HG02678 (cell line): Measurements from ENCODE around the gene TEAD1.

Experiments used
- ATAC-seq: cut with Tn5 transposase; IDR thresholded peaks from one replicate; pipeline ENCODE4 v1.9.1; 2021; ENCODE audit warnings: mild to moderate bottlenecking, moderate library complexity; ENCODE audit not compliant: unreplicated experiment

The TEAD1 gene

DNA sequence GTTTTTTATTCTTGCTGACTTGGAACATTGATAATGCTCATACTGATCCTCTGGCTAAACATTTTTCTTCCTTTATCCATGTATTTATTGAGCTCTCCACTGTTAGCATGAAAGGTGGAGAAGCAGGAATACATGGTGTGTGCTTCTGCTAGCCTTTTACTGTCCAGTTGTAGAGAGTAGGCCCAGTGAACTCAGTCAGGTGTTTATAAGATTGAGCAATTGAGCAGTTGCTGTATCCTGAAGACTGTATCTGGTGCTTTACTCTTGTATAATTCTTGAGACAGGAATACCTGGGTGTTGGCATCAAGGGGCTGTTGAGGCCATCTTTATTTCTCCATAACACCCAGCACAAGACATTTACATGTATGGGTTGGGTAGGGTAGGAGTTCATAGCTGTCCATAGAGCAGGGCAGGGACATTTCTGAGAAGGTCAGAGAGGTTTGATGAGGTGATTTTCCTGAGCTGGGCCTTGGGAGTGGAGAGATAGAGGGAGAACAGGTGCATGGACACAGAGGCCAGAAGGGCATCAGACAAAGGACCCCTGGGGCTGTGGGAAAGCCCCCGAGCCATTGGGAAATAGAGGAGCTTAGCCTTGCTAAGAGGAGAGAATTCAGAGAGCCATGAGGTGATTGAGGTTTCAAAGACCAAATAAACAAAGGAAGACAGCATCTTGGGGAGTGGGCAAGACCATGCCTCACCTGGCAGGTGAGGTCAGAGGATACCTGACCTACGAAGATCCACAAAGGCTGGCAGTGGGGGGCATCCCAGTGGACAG, 155.5 kb downstream of the TEAD1 start:
- no peak for ATAC-seq

DNA sequence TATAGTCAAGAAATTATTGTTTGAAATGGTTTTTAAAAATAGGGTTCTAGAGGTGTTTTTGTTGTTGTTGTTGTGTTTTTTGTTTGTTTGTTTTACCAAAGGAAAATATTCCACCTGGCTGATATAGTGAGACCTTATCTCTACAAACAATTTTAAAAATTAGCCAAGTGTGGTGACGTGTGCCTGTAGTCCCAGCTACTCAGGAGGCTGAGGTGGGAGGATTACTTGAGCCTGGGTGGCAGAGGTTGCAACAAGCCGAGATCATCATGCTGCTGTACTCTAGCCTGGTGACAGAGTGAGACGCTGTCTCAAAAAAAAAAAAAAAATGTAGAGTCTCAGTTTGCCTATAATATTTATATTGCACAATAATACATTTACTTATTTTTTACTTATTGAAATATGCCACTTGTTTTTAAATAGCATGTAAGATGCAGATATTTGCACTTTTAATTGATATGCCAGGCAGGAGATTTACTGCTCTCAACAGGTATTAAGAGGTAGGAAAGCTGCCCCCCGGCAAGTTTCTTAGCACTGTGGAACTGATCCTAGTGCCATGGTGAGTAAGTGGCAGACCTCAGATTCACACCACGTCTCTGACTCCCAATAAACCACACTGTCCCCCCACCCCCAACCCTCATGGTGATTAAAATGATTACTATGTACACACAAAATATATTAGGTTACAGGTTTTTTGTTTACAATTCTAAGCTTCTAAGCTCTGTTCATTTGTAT, 157.4 kb downstream of the TEAD1 start:
- ATAC-seq: no peak

DNA sequence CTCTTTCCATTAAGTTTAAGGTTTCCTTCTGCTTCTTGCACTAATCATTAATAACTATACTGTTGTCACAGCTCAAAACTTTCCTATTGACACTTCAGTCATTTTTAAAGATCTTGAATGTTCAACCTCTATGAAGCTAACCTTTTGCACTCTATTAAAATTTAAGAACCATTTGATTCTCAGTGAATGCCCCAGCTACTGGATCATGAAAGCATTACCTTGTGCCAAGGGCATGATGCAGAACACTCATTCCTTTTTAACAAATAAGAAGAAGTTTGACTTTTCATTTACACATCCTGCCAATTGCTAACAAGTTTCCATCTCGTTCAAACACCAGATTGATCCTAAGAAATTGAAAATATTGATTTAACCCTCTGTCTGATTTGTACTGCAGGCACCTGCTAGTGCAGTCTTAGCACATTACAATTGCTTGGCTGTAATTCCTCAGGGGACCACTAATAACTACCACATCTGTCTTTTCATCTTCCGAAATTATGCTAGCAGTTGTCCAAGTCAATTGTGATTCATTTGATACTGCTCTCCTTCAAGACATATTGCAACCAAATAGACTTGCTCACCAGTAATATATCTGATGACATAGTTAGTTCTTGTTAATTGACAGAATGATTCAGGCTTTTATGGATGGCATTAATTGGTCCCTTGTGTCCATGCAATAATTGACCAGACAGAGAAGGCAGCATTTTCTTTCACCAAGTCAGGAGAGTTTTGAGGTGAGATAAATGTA, 158.4 kb downstream of the TEAD1 start:
- no peak for ATAC-seq

- ATAC-seq: no peak
Observed at GRCh38 chr11:12834166-12834565, 159.9 kb downstream of the TEAD1 start.

- ATAC-seq: no peak
Observed at GRCh38 chr11:12834630-12835029, 160.4 kb downstream of the TEAD1 start.

DNA sequence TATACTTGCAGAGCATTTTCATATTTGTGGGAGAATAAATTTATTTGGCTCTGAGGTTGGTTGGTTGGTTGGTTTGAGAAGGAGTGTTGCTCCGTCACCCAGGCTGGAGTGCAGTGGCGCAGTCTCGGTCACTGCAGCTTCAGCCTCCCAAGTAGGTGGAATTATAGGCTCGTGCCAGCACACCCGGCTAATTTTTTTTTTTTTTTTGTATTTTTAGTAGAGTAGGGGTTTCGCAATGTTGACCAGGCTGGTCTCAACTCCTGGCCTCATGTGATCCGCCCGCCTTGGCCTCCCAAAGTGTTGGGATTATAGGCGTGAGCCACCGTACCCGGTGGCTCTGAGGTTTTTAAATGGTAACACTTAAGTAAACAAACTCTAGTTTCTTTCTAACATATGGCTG, 161.1 kb downstream of the TEAD1 start:
- ATAC-seq: no peak

- ATAC-seq: no peak
Observed at GRCh38 chr11:12838463-12839123, 164.4 kb downstream of the TEAD1 start.

- no peak for ATAC-seq
Observed at GRCh38 chr11:12840871-12841660, 166.8 kb downstream of the TEAD1 start.

DNA sequence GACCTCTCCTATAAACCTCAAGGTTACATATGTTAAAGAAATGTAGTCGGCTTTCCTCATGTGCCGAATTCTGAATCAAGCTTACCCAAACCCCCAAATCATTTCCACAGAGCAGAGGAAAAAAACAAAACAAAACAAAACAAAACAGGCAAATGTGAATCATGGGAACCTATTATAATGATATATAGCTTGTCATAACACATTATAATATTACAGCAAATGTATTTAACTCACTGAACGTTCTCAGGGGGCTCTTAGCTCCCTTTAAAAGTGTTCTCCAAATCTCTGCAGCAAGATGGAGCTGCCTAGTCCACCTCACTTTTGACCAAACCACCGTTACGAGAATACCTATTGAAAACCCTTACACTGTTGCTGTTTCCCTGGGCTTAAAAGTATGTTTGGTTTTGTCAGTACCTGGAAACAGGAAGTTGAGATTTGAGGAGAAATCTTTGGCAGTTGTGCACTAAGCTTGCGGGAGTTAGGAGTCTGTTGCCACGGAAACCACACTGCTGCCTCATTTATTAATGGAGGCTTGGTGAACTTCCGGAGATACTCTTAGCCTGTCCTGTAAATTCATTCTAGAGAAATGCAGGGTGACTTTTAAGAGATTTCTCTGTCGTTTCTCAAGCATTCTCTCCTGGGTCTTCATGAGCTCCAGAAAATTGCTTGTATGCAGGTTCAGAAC, 167.9 kb downstream of the TEAD1 start:
- ATAC-seq: no peak

DNA sequence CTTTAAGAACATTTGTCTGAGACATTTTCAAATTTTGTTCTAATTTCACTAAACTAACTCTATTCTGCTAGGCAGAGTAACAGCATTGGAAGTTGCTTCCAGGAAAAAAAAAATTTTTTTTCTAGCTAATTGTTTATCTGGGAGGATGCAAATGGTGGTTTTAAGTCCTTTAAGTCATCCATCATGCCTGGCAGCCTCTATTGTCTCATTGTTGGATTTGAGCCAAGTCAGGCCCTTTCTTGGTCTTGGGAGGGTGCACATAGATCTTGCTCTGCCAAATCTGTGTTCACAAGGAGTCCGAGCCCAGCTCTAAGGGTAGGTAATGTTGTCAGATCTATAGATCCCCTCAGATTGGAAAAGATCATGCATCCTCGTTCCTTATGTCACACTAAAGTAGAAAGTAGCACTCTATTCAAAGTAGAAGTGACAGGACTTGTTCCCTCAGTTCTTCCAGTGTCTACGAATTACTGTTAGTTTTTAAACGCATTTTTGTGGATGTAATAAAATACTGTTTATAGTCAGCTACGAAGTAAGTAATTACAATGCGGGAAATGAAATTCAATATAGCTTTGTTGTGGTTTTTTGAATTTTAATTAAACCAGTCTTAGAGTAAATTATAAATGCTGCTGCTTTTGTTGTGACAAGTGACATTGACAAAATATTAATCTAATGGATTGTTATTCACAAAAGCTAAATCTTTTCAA, 168.9 kb downstream of the TEAD1 start:
- no peak for ATAC-seq

- ATAC-seq: no peak
Observed at GRCh38 chr11:12845163-12845562, 170.9 kb downstream of the TEAD1 start.

DNA sequence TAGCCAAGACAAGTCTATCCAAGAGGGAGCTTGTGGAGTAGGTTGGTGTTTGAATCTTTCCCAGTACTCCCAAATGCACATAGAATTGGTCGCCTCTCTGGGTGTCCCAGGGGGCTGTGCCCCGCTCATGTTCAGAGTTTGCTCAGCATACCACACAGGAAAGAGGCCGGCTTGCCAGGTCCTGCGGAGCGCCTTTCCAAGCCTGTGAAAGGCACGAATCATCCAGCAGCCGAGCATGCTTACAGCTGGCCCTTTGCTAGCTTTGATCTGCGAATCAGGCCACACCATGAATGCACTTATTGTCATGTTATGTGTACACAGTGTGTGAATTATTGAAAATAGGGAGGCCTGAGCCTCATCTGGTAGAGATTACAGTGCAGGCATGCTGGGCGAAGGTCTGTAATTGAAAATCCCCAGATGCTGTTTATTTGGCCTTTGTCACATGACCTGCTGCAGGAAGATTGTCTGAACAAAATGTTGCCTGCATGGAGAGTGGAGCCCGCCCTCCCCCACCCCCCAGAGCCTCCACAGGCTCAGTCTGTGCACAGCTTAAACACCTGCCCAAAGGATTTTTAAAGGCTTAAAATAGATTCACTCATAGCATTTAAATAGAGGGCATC, 171.6 kb downstream of the TEAD1 start:
- ATAC-seq: no peak

GRCh38 chr11:12846786-12847615, 172.8 kb downstream of the TEAD1 start:
- no peak for ATAC-seq

DNA sequence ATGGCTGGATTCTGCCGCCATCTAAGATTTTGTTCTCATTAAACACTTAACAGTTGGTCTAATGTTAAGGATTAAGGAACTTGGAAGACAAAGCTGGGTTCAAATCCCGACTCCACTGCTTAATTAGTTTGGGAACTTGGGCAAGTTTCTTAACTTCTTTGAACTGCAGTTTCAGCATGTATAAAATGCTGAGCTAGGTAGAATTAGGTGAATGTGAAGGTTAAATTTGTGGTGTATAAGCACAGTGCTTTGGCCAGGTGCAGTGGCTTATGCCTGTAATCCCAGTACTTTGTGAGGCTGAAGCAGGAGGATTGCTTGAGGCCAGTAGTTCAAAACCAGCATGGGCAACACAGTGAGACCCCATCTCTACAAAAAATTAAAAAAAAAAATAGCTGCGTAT, 174.2 kb downstream of the TEAD1 start:
- ATAC-seq: no peak

GRCh38 chr11:12853325-12853651, 179.1 kb downstream of the TEAD1 start:
- no peak for ATAC-seq

DNA sequence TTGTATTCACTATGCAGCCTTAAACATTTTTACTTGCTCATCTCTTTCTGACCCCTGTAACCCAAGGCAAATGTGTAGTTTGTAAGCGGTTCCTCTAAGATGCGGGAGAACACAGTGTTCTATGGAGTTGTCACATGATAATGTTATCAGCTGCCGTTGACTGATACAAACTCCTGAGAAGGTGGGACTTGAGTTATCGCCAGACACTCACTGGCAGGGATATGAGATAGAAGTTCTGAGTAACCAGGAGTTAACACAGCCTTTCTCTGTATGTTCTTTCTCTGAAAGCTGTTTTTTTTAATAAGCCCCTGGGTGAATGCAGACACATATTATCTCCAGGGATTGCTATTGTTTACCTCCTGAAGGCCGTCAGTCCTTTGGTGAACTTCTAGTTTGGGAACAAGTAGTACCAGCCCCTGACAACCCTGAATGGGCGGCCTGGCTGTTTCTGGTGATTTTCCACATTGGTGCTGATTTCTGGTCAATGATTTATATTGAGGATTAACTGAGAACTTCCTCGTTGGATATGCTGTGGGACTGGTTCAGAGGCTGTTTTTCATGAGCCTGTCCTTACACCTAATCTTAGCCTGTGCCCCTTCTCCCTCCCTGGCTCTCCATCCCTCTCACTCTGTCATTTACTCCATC, 179.6 kb downstream of the TEAD1 start:
- ATAC-seq: no peak

- no peak for ATAC-seq
Observed at GRCh38 chr11:12854297-12854661, 180.1 kb downstream of the TEAD1 start.

DNA sequence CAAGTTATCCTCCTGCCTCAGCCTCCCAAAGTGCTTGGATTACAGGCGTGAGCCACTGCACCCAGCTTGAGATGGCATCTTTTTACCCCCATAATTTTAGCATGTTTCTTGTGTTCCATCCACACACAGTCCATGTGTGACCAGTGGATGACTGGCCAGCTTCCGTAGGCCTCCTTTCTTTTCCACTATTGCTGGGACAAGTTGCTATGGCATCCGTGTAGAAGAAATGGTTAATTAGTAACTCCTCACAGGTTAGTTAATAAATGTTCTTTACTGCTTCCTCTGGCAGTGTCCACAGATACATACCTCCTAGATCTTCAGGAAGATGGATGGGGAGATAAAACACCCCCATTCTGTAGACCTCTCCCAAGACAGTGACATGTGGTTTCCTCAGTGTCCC, 180.6 kb downstream of the TEAD1 start:
- ATAC-seq: no peak
